Measurements from ENCODE around the gene MEIS1.

Gene MEIS1

DNA sequence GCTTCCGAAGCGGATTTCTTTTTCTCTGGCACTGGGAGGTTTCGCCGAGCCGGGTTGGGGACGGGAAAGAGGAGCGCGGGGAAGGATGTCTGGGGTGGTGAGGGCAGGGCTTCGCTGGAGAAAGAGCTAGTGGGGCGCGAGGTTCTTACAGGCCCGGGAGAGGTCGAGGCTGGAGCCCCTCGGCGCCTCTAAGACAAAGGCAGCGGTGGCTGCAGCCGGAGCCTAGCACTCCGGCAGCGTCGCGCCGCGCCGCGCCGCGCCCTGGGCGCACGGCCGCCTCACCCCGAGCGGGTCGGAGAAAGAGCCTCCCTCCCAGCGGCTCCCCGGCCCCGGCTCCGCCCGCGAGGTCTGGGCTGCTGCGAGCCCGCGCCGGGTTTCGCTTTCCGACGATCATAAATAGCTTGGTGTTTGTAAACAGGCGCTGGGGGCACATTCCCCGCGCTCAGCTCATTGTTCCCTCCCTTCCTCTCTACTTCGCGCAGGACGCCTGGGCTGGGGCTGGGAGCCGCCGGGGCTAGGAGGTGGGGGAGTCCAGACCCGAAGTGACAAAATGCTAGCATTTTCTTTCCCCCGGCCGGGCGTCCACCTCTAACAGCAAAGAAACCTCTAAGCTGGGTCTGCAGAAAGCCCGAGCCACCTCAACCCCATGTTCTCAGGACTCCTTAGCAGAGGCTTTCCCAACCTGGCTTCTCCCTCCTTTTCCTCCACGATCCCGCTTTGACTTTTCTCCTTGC lies 813 bp upstream of the MEIS1 start:
- H3K36me3 ChIP-seq, result no peaks in the 10 kb centered on the region
- peak overlapping the region; percentile 46 to 62 for H3K4me3 ChIP-seq (ENCODE audit: low read depth in 1 of 2, low read length in 1 of 2)
- peaks cover 34 to 41% of the 10 kb centered on the region in 2 experiments for H3K4me1 ChIP-seq (ENCODE audit: control insufficient read depth in 1 of 2, insufficient read depth in 1 of 2, low read depth in 1 of 2, low read length in 1 of 2)
- no peaks in the 10 kb centered on the region for H3K9me3 ChIP-seq
- H3K27me3 ChIP-seq, result peaks cover 100% of the 10 kb centered on the region
- H3K27ac ChIP-seq, result no peak overlapping the region
- TF ChIP-seq, protein P1, sequence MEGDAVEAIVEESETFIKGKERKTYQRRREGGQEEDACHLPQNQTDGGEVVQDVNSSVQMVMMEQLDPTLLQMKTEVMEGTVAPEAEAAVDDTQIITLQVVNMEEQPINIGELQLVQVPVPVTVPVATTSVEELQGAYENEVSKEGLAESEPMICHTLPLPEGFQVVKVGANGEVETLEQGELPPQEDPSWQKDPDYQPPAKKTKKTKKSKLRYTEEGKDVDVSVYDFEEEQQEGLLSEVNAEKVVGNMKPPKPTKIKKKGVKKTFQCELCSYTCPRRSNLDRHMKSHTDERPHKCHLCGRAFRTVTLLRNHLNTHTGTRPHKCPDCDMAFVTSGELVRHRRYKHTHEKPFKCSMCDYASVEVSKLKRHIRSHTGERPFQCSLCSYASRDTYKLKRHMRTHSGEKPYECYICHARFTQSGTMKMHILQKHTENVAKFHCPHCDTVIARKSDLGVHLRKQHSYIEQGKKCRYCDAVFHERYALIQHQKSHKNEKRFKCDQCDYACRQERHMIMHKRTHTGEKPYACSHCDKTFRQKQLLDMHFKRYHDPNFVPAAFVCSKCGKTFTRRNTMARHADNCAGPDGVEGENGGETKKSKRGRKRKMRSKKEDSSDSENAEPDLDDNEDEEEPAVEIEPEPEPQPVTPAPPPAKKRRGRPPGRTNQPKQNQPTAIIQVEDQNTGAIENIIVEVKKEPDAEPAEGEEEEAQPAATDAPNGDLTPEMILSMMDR (IDR thresholded peaks at IDR 0.05), result no peak

DNA sequence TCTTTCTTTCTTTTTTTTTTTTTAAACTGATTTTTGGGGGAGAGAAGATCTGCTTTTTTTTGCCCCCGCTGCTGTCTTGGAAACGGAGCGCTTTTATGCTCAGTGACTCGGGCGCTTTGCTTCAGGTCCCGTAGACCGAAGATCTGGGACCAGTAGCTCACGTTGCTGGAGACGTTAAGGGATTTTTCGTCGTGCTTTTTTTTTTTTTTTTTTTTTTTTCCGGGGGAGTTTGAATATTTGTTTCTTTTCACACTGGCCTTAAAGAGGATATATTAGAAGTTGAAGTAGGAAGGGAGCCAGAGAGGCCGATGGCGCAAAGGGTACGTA lies 587 bp downstream of the MEIS1 start:
- Histone ChIP-seq H3K4me3 (ENCODE audit: low read depth in 1 of 2, low read length in 1 of 2) (peak overlapping the region; percentile 46 to 62), H3K4me1 (ENCODE audit: control insufficient read depth in 1 of 2, insufficient read depth in 1 of 2, low read depth in 1 of 2, low read length in 1 of 2) (peaks cover 34 to 54% of the 10 kb centered on the region in 2 experiments), H3K27me3 (peaks cover 100% of the 10 kb centered on the region), H3K9me3 (no peaks in the 10 kb centered on the region), H3K36me3 (no peaks in the 10 kb centered on the region), H3K27ac (no peak overlapping the region)
- TF ChIP-seq, protein P1 (IDR thresholded peaks at IDR 0.05), result no peak

DNA sequence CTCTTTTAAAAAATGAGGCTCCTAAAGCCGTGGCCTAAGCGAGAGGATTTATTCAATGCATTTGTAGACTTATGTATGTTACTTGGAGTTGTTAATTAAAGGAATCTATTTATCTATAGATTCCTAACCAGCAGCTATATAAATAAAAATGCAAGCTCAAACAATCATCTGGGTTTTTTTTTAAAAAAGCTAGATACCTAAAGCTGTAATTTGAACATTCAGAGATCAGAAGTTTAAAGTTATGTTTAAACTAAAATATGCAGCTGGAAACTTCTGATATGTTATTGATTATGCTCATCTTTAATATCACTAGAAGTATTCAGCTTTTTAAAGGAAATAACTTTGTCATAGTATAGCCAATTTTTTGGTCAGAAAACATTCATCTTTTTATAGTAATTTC lies 1.0 kb downstream of the MEIS1 start:
- Histone ChIP-seq H3K9me3 (no peaks in the 10 kb centered on the region), H3K4me3 (ENCODE audit: low read depth in 1 of 2, low read length in 1 of 2) (no peak overlapping the region), H3K27me3 (peaks cover 100% of the 10 kb centered on the region), H3K4me1 (ENCODE audit: control insufficient read depth in 1 of 2, insufficient read depth in 1 of 2, low read depth in 1 of 2, low read length in 1 of 2) (peaks cover 34 to 54% of the 10 kb centered on the region in 2 experiments), H3K36me3 (no peaks in the 10 kb centered on the region), H3K27ac (no peak overlapping the region)
- TF ChIP-seq, protein P1 (IDR thresholded peaks at IDR 0.05), result no peak

DNA sequence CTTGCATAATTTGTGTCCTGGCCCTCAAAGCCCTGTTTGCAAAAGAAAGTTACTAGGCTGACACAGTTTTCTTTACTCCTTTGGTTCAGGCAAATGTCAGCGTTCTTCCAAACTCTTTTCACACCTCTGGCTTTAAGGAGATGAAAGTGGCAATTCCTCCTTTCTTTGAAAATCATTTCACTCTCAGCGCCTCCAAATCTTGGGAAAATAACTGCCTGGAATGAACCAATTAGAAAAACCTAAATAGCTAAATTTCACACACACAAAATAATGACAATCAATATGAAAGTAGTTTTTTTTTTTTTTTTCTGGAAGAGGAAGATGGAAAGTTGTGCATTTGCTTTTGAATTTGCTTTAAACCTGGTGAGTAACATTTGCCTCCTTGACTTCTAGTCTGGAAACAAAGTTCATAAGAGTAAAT lies 1.7 kb downstream of the MEIS1 start:
- TF ChIP-seq, protein P1 (IDR thresholded peaks at IDR 0.05), result no peak
- Histone ChIP-seq H3K36me3 (no peaks in the 10 kb centered on the region), H3K4me3 (ENCODE audit: low read depth in 1 of 2, low read length in 1 of 2) (no peak overlapping the region), H3K4me1 (ENCODE audit: control insufficient read depth in 1 of 2, insufficient read depth in 1 of 2, low read depth in 1 of 2, low read length in 1 of 2) (peaks cover 34 to 54% of the 10 kb centered on the region in 2 experiments), H3K27ac (no peak overlapping the region), H3K9me3 (no peaks in the 10 kb centered on the region), H3K27me3 (peaks cover 100% of the 10 kb centered on the region)

DNA sequence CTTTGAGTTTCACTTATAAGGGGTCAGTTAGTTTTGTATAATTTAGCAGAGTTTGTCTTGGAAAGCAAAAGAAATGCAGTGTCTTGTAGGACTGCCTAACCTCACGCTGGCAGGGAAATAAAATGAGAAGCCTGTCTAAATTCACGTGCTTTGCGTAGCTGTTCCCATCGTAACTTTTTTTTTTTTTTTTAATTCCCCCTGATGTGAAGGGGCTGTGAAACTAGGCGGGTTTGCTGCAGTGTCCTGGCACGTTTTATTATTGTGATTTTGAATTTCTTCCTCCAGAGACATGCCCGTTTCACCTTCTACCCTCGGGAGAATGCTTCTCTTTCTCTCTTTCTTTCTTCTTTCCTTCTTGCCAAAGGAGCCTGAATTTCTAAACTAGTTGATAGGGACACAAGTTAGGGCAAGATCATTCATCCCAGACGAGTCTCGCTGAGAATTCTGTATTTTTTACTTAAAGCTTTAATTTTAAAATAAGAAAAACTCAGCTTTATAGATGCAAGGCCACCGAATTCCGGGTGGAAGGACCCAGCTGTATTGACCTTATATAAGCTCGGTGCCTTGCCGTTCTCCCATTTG lies 2.3 kb downstream of the MEIS1 start:
- H3K27ac ChIP-seq, result no peak overlapping the region
- peaks cover 100% of the 10 kb centered on the region for H3K27me3 ChIP-seq
- no peak overlapping the region for H3K4me3 ChIP-seq (ENCODE audit: low read depth in 1 of 2, low read length in 1 of 2)
- no peaks in the 10 kb centered on the region for H3K9me3 ChIP-seq
- no peaks in the 10 kb centered on the region for H3K36me3 ChIP-seq
- peaks cover 30 to 50% of the 10 kb centered on the region in 2 experiments for H3K4me1 ChIP-seq (ENCODE audit: control insufficient read depth in 1 of 2, insufficient read depth in 1 of 2, low read depth in 1 of 2, low read length in 1 of 2)
- TF ChIP-seq, protein P1 (IDR thresholded peaks at IDR 0.05), result no peak
